CD14-positive monocyte (primary cell): ENCODE measurements around the gene RAB3D. TPM values are rescaled to one million over a fixed set of nuclear protein-coding genes. Genes with fewer than 3 reads are reported as not detected.
A peak's percentile ranks its signal among the peaks of the same experiment; 100 is the strongest.

Experiments used
- DNase-seq, 3 donors: peaks; one replicate each; pipeline ENCODE4 v3.0.0-alpha.2; 2011 to 2022
- H2AFZ ChIP-seq: 2 replicates; pipeline ENCODE4 v1.6.0; 2012; ENCODE audit warnings: mild to moderate bottlenecking, low read depth, low read length, inconsistent platforms; ENCODE audit not compliant: insufficient read depth, poor library complexity, severe bottlenecking
- H3K27ac ChIP-seq, 2 donors: 1 replicate in 1 of 2; 2 replicates in 1 of 2; pipeline ENCODE4 v1.5.1; 2012 to 2013; ENCODE audit warnings: low read length in 2 of 2, control low read depth in 1 of 2, inconsistent platforms in 1 of 2, low read depth in 1 of 2, mild to moderate bottlenecking in 1 of 2
- H3K27me3 ChIP-seq, 2 donors: one replicate each; pipeline versions ENCODE4 v1.6.0 to v1.6.1; 2011 to 2013; ENCODE audit warnings: low read length in 2 of 2; ENCODE audit not compliant: control insufficient read depth in 2 of 2, insufficient read depth in 2 of 2
- H3K36me3 ChIP-seq, 2 donors: replicated peaks in 1 of 2; 1 replicate in 1 of 2; 2 replicates in 1 of 2; pipeline versions ENCODE4 v1.5.1 to v1.6.1; 2012 to 2013; ENCODE audit warnings: low read length in 2 of 2, control low read depth in 1 of 2, inconsistent platforms in 1 of 2, mild to moderate bottlenecking in 1 of 2; ENCODE audit not compliant: insufficient read depth in 2 of 2, control insufficient read depth in 1 of 2
- H3K4me1 ChIP-seq, 2 donors: 1 replicate in 1 of 2; 2 replicates in 1 of 2; pipeline versions ENCODE4 v1.5.1 to v1.6.1; 2012 to 2013; ENCODE audit warnings: low read length in 2 of 2, control low read depth in 1 of 2, inconsistent platforms in 1 of 2, mild to moderate bottlenecking in 1 of 2, moderate library complexity in 1 of 2; ENCODE audit not compliant: insufficient read depth in 2 of 2, control insufficient read depth in 1 of 2
- H3K4me2 ChIP-seq: replicated peaks from 2 replicates; pipeline ENCODE3; 2012; ENCODE audit warnings: low read length, moderate library complexity, mild to moderate bottlenecking; ENCODE audit not compliant: poor library complexity, severe bottlenecking; ENCODE audit errors: extremely low read depth
- H3K4me3 ChIP-seq, 3 experiments: fragments of 200-600 bp in 1 of 3; sonication (generic) in 1 of 3; replicated peaks in 1 of 3; 1 replicate in 2 of 3; 2 replicates in 1 of 3; pipeline ENCODE4 v1.5.1; 2011 to 2013; ENCODE audit warnings: low read length in 3 of 3, mild to moderate bottlenecking in 3 of 3, control low read depth in 2 of 3, low read depth in 2 of 3, inconsistent platforms in 1 of 3, moderate library complexity in 1 of 3
- H3K79me2 ChIP-seq: 2 replicates; pipeline ENCODE4 v1.6.0; 2012; ENCODE audit warnings: mild to moderate bottlenecking, control low read depth, inconsistent platforms, low read length, moderate library complexity; ENCODE audit not compliant: insufficient read depth
- H3K9ac ChIP-seq: 2 replicates; pipeline ENCODE4 v1.6.0; 2017; ENCODE audit warnings: low read length, mild to moderate bottlenecking; ENCODE audit not compliant: insufficient read depth, poor library complexity, severe bottlenecking
- H3K9me3 ChIP-seq, 2 donors: replicated peaks in 1 of 2; 1 replicate in 1 of 2; 2 replicates in 1 of 2; pipeline versions ENCODE4 v1.5.1 to v1.6.1; 2012 to 2013; ENCODE audit warnings: low read length in 2 of 2, control low read depth in 1 of 2; ENCODE audit not compliant: control insufficient read depth in 1 of 2, insufficient read depth in 1 of 2
- H4K20me1 ChIP-seq: 2 replicates; pipeline ENCODE4 v1.6.0; 2012; ENCODE audit warnings: mild to moderate bottlenecking, low read length, control low read depth, moderate library complexity; ENCODE audit not compliant: insufficient read depth
- H3K27ac Mint-ChIP-seq, 7 donors: one replicate each; pipeline ENCODE4 v1.8.0; 2020; ENCODE audit warnings: mild to moderate bottlenecking in 7 of 7, mixed read lengths in 7 of 7, moderate library complexity in 6 of 7, inconsistent platforms in 2 of 7
- H3K27me3 Mint-ChIP-seq, 3 donors: one replicate each; pipeline ENCODE4 v1.8.0; 2021 to 2022; ENCODE audit warnings: low read depth in 3 of 3, mild to moderate bottlenecking in 3 of 3, mixed read lengths in 3 of 3, moderate library complexity in 3 of 3, inconsistent platforms in 1 of 3
- H3K36me3 Mint-ChIP-seq, 2 donors: one replicate each; pipeline ENCODE4 v1.8.0; 2020; ENCODE audit warnings: mixed read lengths in 2 of 2, inconsistent platforms in 1 of 2, mild to moderate bottlenecking in 1 of 2
- H3K4me1 Mint-ChIP-seq: one replicate; pipeline ENCODE4 v1.8.0; 2020; ENCODE audit warnings: mild to moderate bottlenecking, mixed read lengths
- H3K4me3 Mint-ChIP-seq, 2 donors: one replicate each; pipeline ENCODE4 v1.8.0; 2020; ENCODE audit warnings: mild to moderate bottlenecking in 2 of 2, mixed read lengths in 2 of 2, moderate library complexity in 1 of 2
- H3K9me3 Mint-ChIP-seq, 7 donors: one replicate each; pipeline ENCODE4 v1.8.0; 2020 to 2022; ENCODE audit warnings: mixed read lengths in 7 of 7, mild to moderate bottlenecking in 6 of 7, moderate library complexity in 6 of 7, inconsistent platforms in 2 of 7
- CTCF ChIP-seq: fragments of 200-600 bp; IDR thresholded peaks from one replicate; pipeline ENCODE4 v1.8.0; 2022; ENCODE audit warnings: antibody characterized with exemption, mild to moderate bottlenecking
- WGBS: methylation state at CpG from one replicate; pipeline ENCODE4 v1.1.5; 2013; ENCODE audit warnings: missing lambda C conversion rate; ENCODE audit not compliant: insufficient coverage; 5-methylcytosine and 5-hydroxymethylcytosine counted together
- intact Hi-C, 2 donors: fragments of 100-400 bp; cut with micrococcal nuclease; formaldehyde crosslinking; loops; one replicate each; pipeline versions ENCODE4 v1.15.0 to v1.15.1; 2023
- polyA plus RNA-seq, 3 donors: library from polyadenylated mRNA; depleted of rRNA in 1 of 3; unstranded in 2 of 3; stranded (reverse) in 1 of 3; fragments of 300-500 nt in 2 of 3; fragments of >200 nt in 1 of 3; fragmentation: Illumina TruSeq in 2 of 3; gene quantifications; 1 replicate in 2 of 3; 2 replicates in 1 of 3; pipeline ENCODE4 v1.2.3, GENCODE V29; 2012 to 2021

RAB3D gene
- polyA plus RNA-seq, 3 donors = 52.9 to 78.1 (median 60.8) TPM

- H3K4me1 Mint-ChIP-seq = peaks cover 32% of the 10 kb centered on the region
- no peak for DNase-seq
- intact Hi-C loops = no loop called here
Observed at GRCh38 chr19:11349171-11349570, 9.7 kb upstream of the RAB3D start.

GRCh38 chr19:11347546-11348039, 8.1 kb upstream of the RAB3D start:
- no peak for TF ChIP-seq CTCF
- H4K20me1 ChIP-seq = no peaks in the 10 kb centered on the region
- Mint-ChIP-seq H3K36me3 (peaks cover 19 to 31% of the 10 kb centered on the region in 2 donors), H3K9me3 (peaks cover 9 to 12% (median 10%) of the 10 kb centered on the region in 7 donors), H3K4me3 (no peak overlapping the region), H3K4me1 (peaks cover 38% of the 10 kb centered on the region), H3K27ac (peak overlapping the region; percentile 60 to 99 (median 98)), H3K27me3 (peaks cover 0 to 2% (median 0%) of the 10 kb centered on the region in 3 donors)
- H3K36me3 ChIP-seq = peaks cover 2 to 19% of the 10 kb centered on the region in 2 donors
- H3K79me2 ChIP-seq = peaks cover 48% of the 10 kb centered on the region
- DNase-seq = no peak
- H2AFZ ChIP-seq = no peak overlapping the region
- intact Hi-C loops = loop anchor here (2.0 kb wide), 2 partner anchors 25 to 55 kb away; no protein-coding TSS in a partner anchor
- no peak overlapping the region for H3K4me2 ChIP-seq
- no peak overlapping the region for H3K9ac ChIP-seq
- 92% methylated on average over 5 of the region's 7 CpGs for WGBS
- H3K27ac ChIP-seq = peak overlapping the region in 1 of 2 donors; percentile 98
- H3K9me3 ChIP-seq = peaks cover 4 to 11% of the 10 kb centered on the region in 2 donors
- H3K27me3 ChIP-seq = no peaks in the 10 kb centered on the region
- H3K4me3 ChIP-seq = no peak overlapping the region
- H3K4me1 ChIP-seq = peaks cover 34 to 46% of the 10 kb centered on the region in 2 donors

More at GRCh38 chr19:11349171-11349570, 9.7 kb upstream of the RAB3D start:
- peaks cover 0 to 4% (median 0%) of the 10 kb centered on the region in 3 donors for H3K27me3 Mint-ChIP-seq
- no peak overlapping the region for H2AFZ ChIP-seq
- H3K36me3 Mint-ChIP-seq = peaks cover 24 to 34% of the 10 kb centered on the region in 2 donors
- H3K9ac ChIP-seq = no peak overlapping the region
- H3K4me2 ChIP-seq = no peak overlapping the region
- H3K9me3 ChIP-seq = peaks cover 4 to 11% of the 10 kb centered on the region in 2 donors
- H3K4me1 ChIP-seq = peaks cover 23 to 32% of the 10 kb centered on the region in 2 donors
- H3K27ac Mint-ChIP-seq = no peak overlapping the region
- TF ChIP-seq CTCF = no peak
- no peaks in the 10 kb centered on the region for H4K20me1 ChIP-seq
- H3K4me3 ChIP-seq = no peak overlapping the region
- peaks cover 0 to 16% of the 10 kb centered on the region in 2 donors for H3K36me3 ChIP-seq
- no peaks in the 10 kb centered on the region for H3K27me3 ChIP-seq
- H3K27ac ChIP-seq = no peak overlapping the region
- H3K4me3 Mint-ChIP-seq = no peak overlapping the region
- 100% methylated on average over 2 of the region's 4 CpGs for WGBS
- H3K79me2 ChIP-seq = peaks cover 32% of the 10 kb centered on the region
- H3K9me3 Mint-ChIP-seq = peaks cover 9 to 12% (median 10%) of the 10 kb centered on the region in 7 donors
